Suprapubic skin (tissue), 4 donors: ENCODE measurements around the gene SLC37A1.

ENCODE experiments used
- CTCF ChIP-seq, 2 donors: fragments of 200-600 bp in 1 of 2; fragments of 450-650 bp in 1 of 2; sonication (generic) in 1 of 2; IDR thresholded peaks; one replicate each; pipeline ENCODE4 v1.5.1; 2016 to 2019; ENCODE audit warnings: antibody characterized with exemption in 2 of 2, mild to moderate bottlenecking in 1 of 2, moderate library complexity in 1 of 2
- EP300 ChIP-seq: sonication (generic); formaldehyde crosslinking; IDR thresholded peaks from one replicate; pipeline ENCODE4 v1.6.1; 2017; ENCODE audit warnings: antibody characterized with exemption
- POLR2A ChIP-seq, 2 donors: fragments of 450-650 bp; IDR thresholded peaks; one replicate each; pipeline ENCODE4 v1.6.1; 2017; ENCODE audit warnings: antibody characterized with exemption in 2 of 2, mild to moderate bottlenecking in 2 of 2, moderate library complexity in 2 of 2
- POLR2AphosphoS5 ChIP-seq, 3 donors: sonication (generic); formaldehyde crosslinking; IDR thresholded peaks; one replicate each; pipeline ENCODE4 v1.6.1; 2017; ENCODE audit warnings: antibody characterized with exemption in 3 of 3

DNA sequence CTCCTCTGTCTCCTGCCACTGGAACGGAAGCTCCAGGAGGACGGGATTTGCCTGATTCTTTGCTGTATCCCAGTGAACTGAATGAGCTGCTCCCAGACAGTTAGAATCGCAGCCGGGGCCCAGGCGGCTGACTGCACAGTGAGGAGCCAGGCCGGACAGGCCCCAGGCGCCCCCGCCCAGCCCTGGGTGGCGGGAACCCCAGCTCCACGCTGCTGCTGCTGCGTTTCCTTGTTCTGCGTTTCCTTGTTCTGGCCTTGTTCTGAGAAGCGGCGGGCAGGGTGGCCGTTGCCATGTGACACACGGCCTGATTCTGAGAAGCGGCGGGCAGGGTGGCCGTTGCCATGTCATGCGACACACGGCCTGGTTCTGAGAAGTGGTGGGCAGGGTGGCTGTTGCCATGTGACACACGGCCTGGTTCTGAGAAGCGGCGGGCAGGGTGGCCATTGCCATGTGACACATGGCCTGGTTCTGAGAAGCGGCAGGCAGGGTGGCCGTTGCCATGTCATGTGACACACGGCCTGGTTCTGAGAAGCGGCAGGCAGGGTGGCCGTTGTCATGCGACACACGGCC is 56.2 kb downstream of the SLC37A1 start:
- TF ChIP-seq POLR2A (IDR thresholded peaks at IDR 0.05) (no peak), CTCF (IDR thresholded peaks at IDR 0.05) (no peak), EP300 (no peak), POLR2AphosphoS5 (IDR thresholded peaks at IDR 0.05) (no peak)
